Panc1 (cell line): ENCODE results near the gene CRIP2.

ENCODE experiments used
- POLR2AphosphoS5 ChIP-seq: IDR thresholded peaks from 2 replicates; pipeline ENCODE4 v1.6.1; 2012; ENCODE audit warnings: mild to moderate bottlenecking, low read depth, low read length, moderate library complexity
- TCF7L2 ChIP-seq: IDR thresholded peaks from 2 replicates; pipeline ENCODE4 v1.6.1; 2011; ENCODE audit warnings: mild to moderate bottlenecking, low read depth, low read length, inconsistent platforms
- TF ChIP-seq, protein P1 (sequence below), 2 experiments: IDR thresholded peaks; 2 replicates each; pipeline ENCODE4 v1.6.1; 2011 to 2012; ENCODE audit warnings: low read depth in 2 of 2, control low read depth in 1 of 2, low read length in 1 of 2, mild to moderate bottlenecking in 1 of 2, moderate library complexity in 1 of 2; ENCODE audit not compliant: insufficient read depth in 1 of 2
- TF ChIP-seq, protein P2 (sequence below): fragments of 450-650 bp; IDR thresholded peaks from 2 replicates; pipeline ENCODE4 v1.5.1; 2017; ENCODE audit warnings: mild to moderate bottlenecking

DNA sequence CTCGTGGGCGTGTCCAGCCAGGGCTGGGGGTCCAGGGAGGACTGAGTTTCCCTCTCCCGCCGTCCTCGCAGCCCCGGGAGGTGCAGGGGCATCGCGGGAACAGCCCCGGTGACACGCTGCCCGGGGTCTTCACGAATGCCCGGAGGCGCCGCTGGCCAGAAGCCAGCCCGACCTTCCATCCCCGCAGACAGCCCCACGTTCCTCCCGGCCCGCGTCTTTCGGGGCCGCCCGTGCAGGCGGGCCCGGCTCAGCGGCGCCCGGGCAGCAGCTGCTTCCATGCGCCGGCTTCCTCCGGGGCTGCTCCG lies 15.6 kb downstream of the CRIP2 start:
- TF ChIP-seq, protein P1, sequence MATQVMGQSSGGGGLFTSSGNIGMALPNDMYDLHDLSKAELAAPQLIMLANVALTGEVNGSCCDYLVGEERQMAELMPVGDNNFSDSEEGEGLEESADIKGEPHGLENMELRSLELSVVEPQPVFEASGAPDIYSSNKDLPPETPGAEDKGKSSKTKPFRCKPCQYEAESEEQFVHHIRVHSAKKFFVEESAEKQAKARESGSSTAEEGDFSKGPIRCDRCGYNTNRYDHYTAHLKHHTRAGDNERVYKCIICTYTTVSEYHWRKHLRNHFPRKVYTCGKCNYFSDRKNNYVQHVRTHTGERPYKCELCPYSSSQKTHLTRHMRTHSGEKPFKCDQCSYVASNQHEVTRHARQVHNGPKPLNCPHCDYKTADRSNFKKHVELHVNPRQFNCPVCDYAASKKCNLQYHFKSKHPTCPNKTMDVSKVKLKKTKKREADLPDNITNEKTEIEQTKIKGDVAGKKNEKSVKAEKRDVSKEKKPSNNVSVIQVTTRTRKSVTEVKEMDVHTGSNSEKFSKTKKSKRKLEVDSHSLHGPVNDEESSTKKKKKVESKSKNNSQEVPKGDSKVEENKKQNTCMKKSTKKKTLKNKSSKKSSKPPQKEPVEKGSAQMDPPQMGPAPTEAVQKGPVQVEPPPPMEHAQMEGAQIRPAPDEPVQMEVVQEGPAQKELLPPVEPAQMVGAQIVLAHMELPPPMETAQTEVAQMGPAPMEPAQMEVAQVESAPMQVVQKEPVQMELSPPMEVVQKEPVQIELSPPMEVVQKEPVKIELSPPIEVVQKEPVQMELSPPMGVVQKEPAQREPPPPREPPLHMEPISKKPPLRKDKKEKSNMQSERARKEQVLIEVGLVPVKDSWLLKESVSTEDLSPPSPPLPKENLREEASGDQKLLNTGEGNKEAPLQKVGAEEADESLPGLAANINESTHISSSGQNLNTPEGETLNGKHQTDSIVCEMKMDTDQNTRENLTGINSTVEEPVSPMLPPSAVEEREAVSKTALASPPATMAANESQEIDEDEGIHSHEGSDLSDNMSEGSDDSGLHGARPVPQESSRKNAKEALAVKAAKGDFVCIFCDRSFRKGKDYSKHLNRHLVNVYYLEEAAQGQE (IDR thresholded peaks at IDR 0.05; ENCODE audit: insufficient read depth in 1 of 2, low read depth in 2 of 2, low read length in 1 of 2) = no peak
- TF ChIP-seq, protein P2, sequence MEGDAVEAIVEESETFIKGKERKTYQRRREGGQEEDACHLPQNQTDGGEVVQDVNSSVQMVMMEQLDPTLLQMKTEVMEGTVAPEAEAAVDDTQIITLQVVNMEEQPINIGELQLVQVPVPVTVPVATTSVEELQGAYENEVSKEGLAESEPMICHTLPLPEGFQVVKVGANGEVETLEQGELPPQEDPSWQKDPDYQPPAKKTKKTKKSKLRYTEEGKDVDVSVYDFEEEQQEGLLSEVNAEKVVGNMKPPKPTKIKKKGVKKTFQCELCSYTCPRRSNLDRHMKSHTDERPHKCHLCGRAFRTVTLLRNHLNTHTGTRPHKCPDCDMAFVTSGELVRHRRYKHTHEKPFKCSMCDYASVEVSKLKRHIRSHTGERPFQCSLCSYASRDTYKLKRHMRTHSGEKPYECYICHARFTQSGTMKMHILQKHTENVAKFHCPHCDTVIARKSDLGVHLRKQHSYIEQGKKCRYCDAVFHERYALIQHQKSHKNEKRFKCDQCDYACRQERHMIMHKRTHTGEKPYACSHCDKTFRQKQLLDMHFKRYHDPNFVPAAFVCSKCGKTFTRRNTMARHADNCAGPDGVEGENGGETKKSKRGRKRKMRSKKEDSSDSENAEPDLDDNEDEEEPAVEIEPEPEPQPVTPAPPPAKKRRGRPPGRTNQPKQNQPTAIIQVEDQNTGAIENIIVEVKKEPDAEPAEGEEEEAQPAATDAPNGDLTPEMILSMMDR = no peak
- TF ChIP-seq POLR2AphosphoS5 (no peak), TCF7L2 (no peak)
